HCT116 (cell line): Measurements from ENCODE around the gene KCNK10. TPM values are rescaled to one million over a fixed set of nuclear protein-coding genes. Genes with fewer than 3 reads are reported as not detected.

Experiments used
- ATAC-seq: fragments of 200-7000 bp; cut with Tn5 transposase; 2 replicates; pipeline ENCODE4 v1.9.1; 2020; ENCODE audit warnings: mild to moderate bottlenecking, moderate library complexity
- BruUV-seq: library from RNA; stranded (reverse); fragments of 400-500 nt; replicated peaks from 2 replicates; lab custom pipeline; 2021; lab: Mats Ljungman, UMichigan
- CTCF ChIA-PET: fragments of 300-600 bp; sonication (Branson Sonifier 250); formaldehyde crosslinking; loops from one replicate; lab custom pipeline; 2021; ENCODE audit warnings: antibody characterized with exemption; lab: Charles Lee
- POLR2A ChIA-PET: fragments of 300-600, 350-600 bp; sonication (Branson Sonifier 250); formaldehyde crosslinking; loops from one replicate; lab custom pipeline; 2021; ENCODE audit warnings: antibody characterized with exemption; lab: Charles Lee
- RAD21 ChIA-PET, 2 experiments: fragments of 300-600 bp; sonication (Branson Sonifier 250); formaldehyde crosslinking; loops; one replicate each; lab custom pipeline; 2023; ENCODE audit warnings: low total read pairs in 2 of 2; ENCODE audit not compliant: uncharacterized antibody in 2 of 2, unreplicated experiment in 2 of 2, low non-redundant PET in 1 of 2; lab: Charles Lee
- DNase-seq: peaks from one replicate; pipeline ENCODE4 v3.0.0-alpha.2; 2010; ENCODE audit warnings: low read depth, low spot score
- H2AFZ ChIP-seq: fragments of 200-600 bp; shearing (Covaris generic), sonication (generic); 2 replicates; pipeline ENCODE4 v1.6.1; 2017; ENCODE audit warnings: low read depth, mixed run types, mixed read lengths, antibody characterized with exemption, low read length; ENCODE audit not compliant: poor library complexity, severe bottlenecking
- H3K27ac ChIP-seq: 2 replicates; pipeline ENCODE4 v1.5.1; 2012; ENCODE audit warnings: low read depth, low read length
- H3K27me3 ChIP-seq: fragments of 200-600 bp; sonication (generic); 2 replicates; pipeline ENCODE4 v1.6.1; 2016; ENCODE audit warnings: mixed run types, low read length, mixed read lengths; ENCODE audit not compliant: insufficient read depth
- H3K36me3 ChIP-seq, 2 experiments: fragments of 200-500 bp in 1 of 2; fragments of 200-600 bp in 1 of 2; sonication (Bioruptor generic) in 1 of 2; sonication (generic) in 1 of 2; 2 replicates each; pipeline versions ENCODE4 v1.5.1 to v1.6.1; 2014 to 2016; ENCODE audit warnings: low read length in 2 of 2, inconsistent platforms in 1 of 2, mixed read lengths in 1 of 2, mixed run types in 1 of 2; ENCODE audit not compliant: insufficient read depth in 2 of 2, control insufficient read depth in 1 of 2
- H3K4me1 ChIP-seq, 2 experiments: fragments of 200-600 bp in 1 of 2; sonication (generic) in 1 of 2; 2 replicates each; pipeline versions ENCODE4 v1.5.1 to v1.6.1; 2012 to 2017; ENCODE audit warnings: low read length in 2 of 2, inconsistent platforms in 1 of 2, mild to moderate bottlenecking in 1 of 2, mixed read lengths in 1 of 2, mixed run types in 1 of 2, moderate library complexity in 1 of 2; ENCODE audit not compliant: insufficient read depth in 2 of 2, control insufficient read depth in 1 of 2
- H3K4me2 ChIP-seq: fragments of 200-600 bp; sonication (generic); 2 replicates; pipeline ENCODE4 v1.6.1; 2017; ENCODE audit warnings: mixed run types, low read length, mixed read lengths
- H3K4me3 ChIP-seq, 2 experiments: fragments of 200-600 bp in 1 of 2; sonication (generic) in 1 of 2; replicated peaks in 1 of 2; 2 replicates each; pipeline ENCODE4 v1.5.1; 2011 to 2016; ENCODE audit warnings: low read length in 2 of 2, control low read depth in 1 of 2, low read depth in 1 of 2, mild to moderate bottlenecking in 1 of 2, mixed read lengths in 1 of 2, mixed run types in 1 of 2
- H3K79me2 ChIP-seq: fragments of 200-600 bp; sonication (generic); 2 replicates; pipeline ENCODE4 v1.6.1; 2017; ENCODE audit warnings: mild to moderate bottlenecking, mixed run types, low read length, moderate library complexity, mixed read lengths; ENCODE audit not compliant: insufficient read depth
- H3K9ac ChIP-seq: fragments of 200-600 bp; sonication (generic); 2 replicates; pipeline ENCODE4 v1.6.1; 2016; ENCODE audit warnings: low read length, mixed read lengths
- H3K9me2 ChIP-seq: fragments of 200-600 bp; sonication (generic), shearing (Covaris generic); 2 replicates; pipeline ENCODE4 v1.6.1; 2017; ENCODE audit warnings: mixed run types, mild to moderate bottlenecking, moderate library complexity; ENCODE audit not compliant: insufficient read depth
- H3K9me3 ChIP-seq, 2 experiments: fragments of 200-500 bp in 1 of 2; fragments of 200-600 bp in 1 of 2; sonication (Bioruptor generic) in 1 of 2; sonication (generic) in 1 of 2; 2 replicates each; pipeline ENCODE4 v1.6.1; 2014 to 2017; ENCODE audit warnings: low read length in 2 of 2, mixed read lengths in 2 of 2, inconsistent platforms in 1 of 2, low read depth in 1 of 2, mild to moderate bottlenecking in 1 of 2, mixed run types in 1 of 2, moderate library complexity in 1 of 2; ENCODE audit not compliant: control insufficient read depth in 1 of 2, insufficient read depth in 1 of 2
- H4K20me1 ChIP-seq: fragments of 200-600 bp; sonication (generic), shearing (Covaris generic); 2 replicates; pipeline ENCODE4 v1.6.1; 2017; ENCODE audit warnings: mixed run types, mild to moderate bottlenecking, moderate library complexity; ENCODE audit not compliant: insufficient read depth
- CEBPB ChIP-seq: IDR thresholded peaks from 2 replicates; pipeline ENCODE4 v1.6.1; 2012; ENCODE audit warnings: low read depth
- CTCF ChIP-seq, 3 experiments: fragments of 200-600 bp in 1 of 3; sonication (generic) in 1 of 3; IDR thresholded peaks in 2 of 3; conservative IDR thresholded peaks in 1 of 3; 2 replicates each; pipeline ENCODE4 v1.5.1; 2012 to 2017; ENCODE audit warnings: low read depth in 2 of 3, low read length in 2 of 3, antibody characterized with exemption in 1 of 3, borderline replicate concordance in 1 of 3, control low read depth in 1 of 3, mild to moderate bottlenecking in 1 of 3, mixed read lengths in 1 of 3, mixed run types in 1 of 3, moderate library complexity in 1 of 3; ENCODE audit not compliant: insufficient read depth in 1 of 3
- EGR1 ChIP-seq: IDR thresholded peaks from 2 replicates; pipeline ENCODE4 v1.6.1; 2012; ENCODE audit warnings: low read depth
- EZH2phosphoT487 ChIP-seq: fragments of 200-600 bp; IDR thresholded peaks from 2 replicates; pipeline ENCODE4 v1.6.1; 2018; ENCODE audit warnings: antibody characterized with exemption, borderline replicate concordance
- MAX ChIP-seq: IDR thresholded peaks from 2 replicates; pipeline ENCODE4 v1.6.1; 2012
- POLR2A ChIP-seq: IDR thresholded peaks from 2 replicates; pipeline ENCODE4 v1.7.0; 2011; ENCODE audit warnings: borderline replicate concordance; ENCODE audit not compliant: insufficient read depth, insufficient read length; ENCODE audit errors: extremely low read depth
- POLR2AphosphoS5 ChIP-seq: IDR thresholded peaks from 2 replicates; pipeline ENCODE4 v1.6.1; 2011; ENCODE audit warnings: mild to moderate bottlenecking, low read depth, low read length, moderate library complexity
- RAD21 ChIP-seq: IDR thresholded peaks from 2 replicates; pipeline ENCODE4 v1.6.1; 2012; ENCODE audit warnings: low read depth, mild to moderate bottlenecking
- REST ChIP-seq: IDR thresholded peaks from 2 replicates; pipeline ENCODE4 v1.6.1; 2012; ENCODE audit warnings: low read depth
- SRF ChIP-seq: IDR thresholded peaks from 2 replicates; pipeline ENCODE4 v1.6.1; 2012; ENCODE audit warnings: low read depth
- YY1 ChIP-seq: IDR thresholded peaks from 2 replicates; pipeline ENCODE4 v1.6.1; 2011; ENCODE audit warnings: low read length, low read depth, moderate library complexity, mild to moderate bottlenecking; ENCODE audit not compliant: insufficient replicate concordance; ENCODE audit errors: extremely low read depth
- intact Hi-C: fragments of 100-400 bp; cut with micrococcal nuclease; formaldehyde crosslinking; loops from 2 replicates; pipeline ENCODE4 v1.10.0; 2022
- total RNA-seq: library from RNA; stranded (reverse); gene quantifications from one replicate; pipeline ENCODE4 v1.2.1, GENCODE V29; 2021; ENCODE audit not compliant: unreplicated experiment

KCNK10 gene
- total RNA-seq, 1 experiment from 2014 or later, result not detected

- no peaks in the 10 kb centered on the region for H3K9me2 ChIP-seq
- CTCF ChIA-PET, result interaction anchor here (1.0 to 1.3 kb wide), 3 partner anchors 21 to 391 kb away, joined by 3 to 5 read pairs (median 3); no protein-coding TSS in a partner anchor
- no peaks in the 10 kb centered on the region for H3K27me3 ChIP-seq
- no peaks in the 10 kb centered on the region for H3K4me1 ChIP-seq
- no peak overlapping the region for H3K4me3 ChIP-seq
- peak; percentile 88 for ATAC-seq
- RAD21 ChIA-PET, result no interaction called here
- TF ChIP-seq CTCF (IDR thresholded peaks at IDR 0.05 in 2 of 3, conservative IDR thresholded peaks at IDR 0.05 in 1 of 3; ENCODE audit: borderline replicate concordance in 1 of 3, insufficient read depth in 1 of 3, low read depth in 2 of 3, low read length in 2 of 3), result peak in 2 of 3 experiments; percentile 73 to 74; a peak in 4 of 6 replicates
- TF ChIP-seq CEBPB, result no peak
- TF ChIP-seq POLR2AphosphoS5, result no peak
- peak; percentile 34 for TF ChIP-seq RAD21
- TF ChIP-seq, all 23 proteins: peak for 2
- DNase-seq, result no peak
- Histone ChIP-seq H3K4me2 (no peak overlapping the region), H4K20me1 (no peaks in the 10 kb centered on the region), H3K27ac (no peak overlapping the region), H3K9me3 (no peaks in the 10 kb centered on the region), H3K9ac (no peak overlapping the region), H3K36me3 (no peaks in the 10 kb centered on the region), H2AFZ (no peak overlapping the region), H3K79me2 (no peaks in the 10 kb centered on the region)
- POLR2A ChIA-PET, result no interaction called here
- BruUV-seq, result no TSS peak
- intact Hi-C loops, result loop anchor here (1.0 kb wide), 1 partner anchor 223 kb away; no protein-coding TSS in a partner anchor
Observed at GRCh38 chr14:88168498-88169165, 154.4 kb downstream of the KCNK10 start.

GRCh38 chr14:88168025-88168424 lies 155.0 kb downstream of the KCNK10 start:
- Histone ChIP-seq H3K79me2 (no peaks in the 10 kb centered on the region), H3K9ac (no peak overlapping the region), H3K4me3 (no peak overlapping the region), H2AFZ (no peak overlapping the region), H3K4me2 (no peak overlapping the region), H3K9me2 (no peaks in the 10 kb centered on the region), H3K4me1 (no peaks in the 10 kb centered on the region), H3K9me3 (no peaks in the 10 kb centered on the region), H3K27ac (no peak overlapping the region), H4K20me1 (no peaks in the 10 kb centered on the region), H3K36me3 (no peaks in the 10 kb centered on the region), H3K27me3 (no peaks in the 10 kb centered on the region)
- no peak for DNase-seq
- no peak for ATAC-seq
- ChIA-PET CTCF (interaction anchor here (1.0 to 1.3 kb wide), 3 partner anchors 21 to 392 kb away, joined by 3 to 5 read pairs (median 3); no protein-coding TSS in a partner anchor), RAD21 (no interaction called here), POLR2A (no interaction called here)
- intact Hi-C loops, result loop anchor here (1.0 kb wide), 1 partner anchor 223 kb away; no protein-coding TSS in a partner anchor
- no peak for TF ChIP-seq MAX
- TF ChIP-seq SRF, result no peak
- TF ChIP-seq POLR2A, result no peak
- no peak for TF ChIP-seq YY1
- TF ChIP-seq REST, result no peak
- TF ChIP-seq EZH2phosphoT487, result no peak
- TF ChIP-seq EGR1, result no peak
- no TSS peak for BruUV-seq
